GM12878 (cell line): ENCODE measurements around the gene TBPL2.

Source experiments
- BRCA1 ChIP-seq: IDR thresholded peaks from 2 replicates; pipeline ENCODE4 v1.6.1; 2011; ENCODE audit warnings: low read depth, low read length, improper control_type of control experiment
- POLR2A ChIP-seq: IDR thresholded peaks from 2 replicates; pipeline ENCODE4 v1.6.1; 2011; ENCODE audit warnings: low read depth, mild to moderate bottlenecking, low read length
- TARDBP ChIP-seq: IDR thresholded peaks from 2 replicates; pipeline ENCODE4 v1.6.1; 2016; ENCODE audit warnings: borderline replicate concordance
- TF ChIP-seq, protein P1 (sequence below): fragments of 450-650 bp; IDR thresholded peaks from 2 replicates; pipeline ENCODE4 v1.6.1; 2016; ENCODE audit warnings: mild to moderate bottlenecking

GRCh38 chr14:55387121-55387520 lies 53.3 kb downstream of the TBPL2 start:
- TF ChIP-seq BRCA1 (no peak), POLR2A (no peak), TARDBP (no peak)
- TF ChIP-seq, protein P1, sequence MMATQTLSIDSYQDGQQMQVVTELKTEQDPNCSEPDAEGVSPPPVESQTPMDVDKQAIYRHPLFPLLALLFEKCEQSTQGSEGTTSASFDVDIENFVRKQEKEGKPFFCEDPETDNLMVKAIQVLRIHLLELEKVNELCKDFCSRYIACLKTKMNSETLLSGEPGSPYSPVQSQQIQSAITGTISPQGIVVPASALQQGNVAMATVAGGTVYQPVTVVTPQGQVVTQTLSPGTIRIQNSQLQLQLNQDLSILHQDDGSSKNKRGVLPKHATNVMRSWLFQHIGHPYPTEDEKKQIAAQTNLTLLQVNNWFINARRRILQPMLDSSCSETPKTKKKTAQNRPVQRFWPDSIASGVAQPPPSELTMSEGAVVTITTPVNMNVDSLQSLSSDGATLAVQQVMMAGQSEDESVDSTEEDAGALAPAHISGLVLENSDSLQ, result no peak
